Lower leg skin (tissue), 3 donors: ENCODE results near the gene ANXA4.

Experiments
- CTCF ChIP-seq, 3 donors: fragments of 450-650 bp; IDR thresholded peaks; one replicate each; pipeline ENCODE4 v1.5.1; 2016; ENCODE audit warnings: antibody characterized with exemption in 3 of 3, mild to moderate bottlenecking in 3 of 3, moderate library complexity in 2 of 3
- POLR2A ChIP-seq, 2 donors: fragments of 450-650 bp; IDR thresholded peaks; one replicate each; pipeline ENCODE4 v1.6.1; 2016 to 2017; ENCODE audit warnings: antibody characterized with exemption in 2 of 2, mild to moderate bottlenecking in 1 of 2, moderate library complexity in 1 of 2

GRCh38 chr2:69711971-69712370 is 30.0 kb upstream of the ANXA4 start:
- TF ChIP-seq CTCF (IDR thresholded peaks at IDR 0.05) (no peak), POLR2A (IDR thresholded peaks at IDR 0.05) (no peak)
